Testis (tissue), 2 donors: ENCODE measurements around the gene PIK3R2.

Experiments used
- CTCF ChIP-seq, 3 experiments: fragments of 450-650 bp in 2 of 3; fragments of 200-600 bp in 1 of 3; sonication (generic) in 1 of 3; IDR thresholded peaks; one replicate each; pipeline ENCODE4 v1.5.1; 2016 to 2019; ENCODE audit warnings: antibody characterized with exemption in 3 of 3, mild to moderate bottlenecking in 2 of 3, moderate library complexity in 1 of 3
- POLR2A ChIP-seq: fragments of 450-650 bp; IDR thresholded peaks from one replicate; pipeline ENCODE4 v1.6.1; 2017; ENCODE audit warnings: antibody characterized with exemption, mild to moderate bottlenecking, moderate library complexity

- TF ChIP-seq POLR2A (no peak), CTCF (IDR thresholded peaks at IDR 0.05) (no peak)
Measured at GRCh38 chr19:18164072-18164471, 11.1 kb downstream of the PIK3R2 start.
